ENCODE results near the gene DIPK2A. TPM values are rescaled to one million over a fixed set of nuclear protein-coding genes. Genes with fewer than 3 reads are reported as not detected.

Gene DIPK2A
- total RNA-seq, 1 donor: 38.0 TPM

- TF ChIP-seq, protein P1, sequence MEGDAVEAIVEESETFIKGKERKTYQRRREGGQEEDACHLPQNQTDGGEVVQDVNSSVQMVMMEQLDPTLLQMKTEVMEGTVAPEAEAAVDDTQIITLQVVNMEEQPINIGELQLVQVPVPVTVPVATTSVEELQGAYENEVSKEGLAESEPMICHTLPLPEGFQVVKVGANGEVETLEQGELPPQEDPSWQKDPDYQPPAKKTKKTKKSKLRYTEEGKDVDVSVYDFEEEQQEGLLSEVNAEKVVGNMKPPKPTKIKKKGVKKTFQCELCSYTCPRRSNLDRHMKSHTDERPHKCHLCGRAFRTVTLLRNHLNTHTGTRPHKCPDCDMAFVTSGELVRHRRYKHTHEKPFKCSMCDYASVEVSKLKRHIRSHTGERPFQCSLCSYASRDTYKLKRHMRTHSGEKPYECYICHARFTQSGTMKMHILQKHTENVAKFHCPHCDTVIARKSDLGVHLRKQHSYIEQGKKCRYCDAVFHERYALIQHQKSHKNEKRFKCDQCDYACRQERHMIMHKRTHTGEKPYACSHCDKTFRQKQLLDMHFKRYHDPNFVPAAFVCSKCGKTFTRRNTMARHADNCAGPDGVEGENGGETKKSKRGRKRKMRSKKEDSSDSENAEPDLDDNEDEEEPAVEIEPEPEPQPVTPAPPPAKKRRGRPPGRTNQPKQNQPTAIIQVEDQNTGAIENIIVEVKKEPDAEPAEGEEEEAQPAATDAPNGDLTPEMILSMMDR (IDR thresholded peaks at IDR 0.05; ENCODE audit: extremely low read depth, low read depth, low read length): no peak
- peaks cover 18% of the 10 kb centered on the region for H3K79me2 ChIP-seq (ENCODE audit: insufficient read depth, low read length)
- H3K27me3 ChIP-seq (ENCODE audit: insufficient read depth, low read length): no peaks in the 10 kb centered on the region
- no peaks in the 10 kb centered on the region for H3K36me3 ChIP-seq (ENCODE audit: insufficient read depth, low read length)
- peak overlapping the region; percentile 90 for H3K27ac ChIP-seq (ENCODE audit: low read depth, low read length)
- H2AFZ ChIP-seq (ENCODE audit: low read length): peak overlapping the region; percentile 95
- H3K4me3 ChIP-seq (ENCODE audit: insufficient read depth, low read length): peak overlapping the region; percentile 96
- peaks cover 21% of the 10 kb centered on the region for H3K4me1 ChIP-seq (ENCODE audit: insufficient read depth, low read length)
- peak; percentile 87 for DNase-seq (ENCODE audit: insufficient read length, low spot score, missing footprints)
- no peaks in the 10 kb centered on the region for H3K9me3 ChIP-seq (ENCODE audit: low read depth, low read length)
- H3K4me2 ChIP-seq (ENCODE audit: insufficient read depth, low read length): peak overlapping the region; percentile 81
- H4K20me1 ChIP-seq (ENCODE audit: insufficient read depth, low read length): no peaks in the 10 kb centered on the region
Measured at GRCh38 chr3:143970773-143971358, 757 bp upstream of the DIPK2A start.

- no peaks in the 10 kb centered on the region for H3K36me3 ChIP-seq (ENCODE audit: insufficient read depth, low read length)
- peak overlapping the region; percentile 90 for H3K27ac ChIP-seq (ENCODE audit: low read depth, low read length)
- no peaks in the 10 kb centered on the region for H3K9me3 ChIP-seq (ENCODE audit: low read depth, low read length)
- H2AFZ ChIP-seq (ENCODE audit: low read length): peak overlapping the region; percentile 95
- no peaks in the 10 kb centered on the region for H4K20me1 ChIP-seq (ENCODE audit: insufficient read depth, low read length)
- no peak for DNase-seq (ENCODE audit: insufficient read length, low spot score, missing footprints)
- peak overlapping the region; percentile 81 for H3K4me2 ChIP-seq (ENCODE audit: insufficient read depth, low read length)
- H3K27me3 ChIP-seq (ENCODE audit: insufficient read depth, low read length): no peaks in the 10 kb centered on the region
- H3K4me1 ChIP-seq (ENCODE audit: insufficient read depth, low read length): peaks cover 21% of the 10 kb centered on the region
- H3K79me2 ChIP-seq (ENCODE audit: insufficient read depth, low read length): peaks cover 23% of the 10 kb centered on the region
- H3K4me3 ChIP-seq (ENCODE audit: insufficient read depth, low read length): peak overlapping the region; percentile 96
- TF ChIP-seq, protein P1 (IDR thresholded peaks at IDR 0.05; ENCODE audit: extremely low read depth, low read depth, low read length): no peak
Measured at GRCh38 chr3:143972155-143972504, 507 bp downstream of the DIPK2A start.

GRCh38 chr3:143972505-143973258 is 1.1 kb downstream of the DIPK2A start:
- Histone ChIP-seq H4K20me1 (ENCODE audit: insufficient read depth, low read length) (no peaks in the 10 kb centered on the region), H3K27ac (ENCODE audit: low read depth, low read length) (peak overlapping the region; percentile 90), H3K79me2 (ENCODE audit: insufficient read depth, low read length) (peaks cover 26% of the 10 kb centered on the region), H3K36me3 (ENCODE audit: insufficient read depth, low read length) (no peaks in the 10 kb centered on the region), H2AFZ (ENCODE audit: low read length) (peak overlapping the region; percentile 95), H3K4me1 (ENCODE audit: insufficient read depth, low read length) (peaks cover 21% of the 10 kb centered on the region), H3K27me3 (ENCODE audit: insufficient read depth, low read length) (no peaks in the 10 kb centered on the region), H3K9me3 (ENCODE audit: low read depth, low read length) (no peaks in the 10 kb centered on the region), H3K4me2 (ENCODE audit: insufficient read depth, low read length) (peak overlapping the region; percentile 81), H3K4me3 (ENCODE audit: insufficient read depth, low read length) (peak overlapping the region; percentile 96)
- TF ChIP-seq, protein P1 (IDR thresholded peaks at IDR 0.05; ENCODE audit: extremely low read depth, low read depth, low read length): peak; percentile 44
- peak; percentile 87 for DNase-seq (ENCODE audit: insufficient read length, low spot score, missing footprints)

Data from osteoblast (primary cell).